ENCODE measurements around the gene FSCN2. TPM values are rescaled to one million over a fixed set of nuclear protein-coding genes. Genes with fewer than 3 reads are reported as not detected.

Gene FSCN2
- total RNA-seq, 2 donors from 2014 or later: 0.95 to 1.8 TPM

GRCh38 chr17:81539571-81539900 is 11.4 kb downstream of the FSCN2 start:
- peaks cover 9% of the 10 kb centered on the region for H3K27me3 Mint-ChIP-seq (ENCODE audit: low read depth)
- H3K9me3 Mint-ChIP-seq: no peaks in the 10 kb centered on the region
- DNase-seq: no peak
- no peak overlapping the region for H3K4me3 Mint-ChIP-seq
- no peaks in the 10 kb centered on the region for H3K4me1 Mint-ChIP-seq (ENCODE audit: low read depth)
- ATAC-seq (replicated peaks in 1 of 2): no peak
- H3K36me3 Mint-ChIP-seq (ENCODE audit: insufficient read depth in 2 of 2): peaks cover 1 to 2% of the 10 kb centered on the region in 2 donors
- H3K27ac Mint-ChIP-seq: no peak overlapping the region

- H3K4me1 Mint-ChIP-seq (ENCODE audit: low read depth): no peaks in the 10 kb centered on the region
- H3K4me3 Mint-ChIP-seq: no peak overlapping the region
- peaks cover 1 to 2% of the 10 kb centered on the region in 2 donors for H3K36me3 Mint-ChIP-seq (ENCODE audit: insufficient read depth in 2 of 2)
- H3K27ac Mint-ChIP-seq: no peak overlapping the region
- H3K27me3 Mint-ChIP-seq (ENCODE audit: low read depth): peaks cover 9% of the 10 kb centered on the region
- ATAC-seq (replicated peaks in 1 of 2): no peak
- no peak for DNase-seq
- no peaks in the 10 kb centered on the region for H3K9me3 Mint-ChIP-seq
Measured at GRCh38 chr17:81539961-81540675, 11.9 kb downstream of the FSCN2 start.

- Mint-ChIP-seq H3K36me3 (ENCODE audit: insufficient read depth in 2 of 2) (peaks cover 1 to 2% of the 10 kb centered on the region in 2 donors), H3K27me3 (ENCODE audit: low read depth) (peaks cover 6% of the 10 kb centered on the region), H3K27ac (no peak overlapping the region), H3K9me3 (no peaks in the 10 kb centered on the region), H3K4me1 (ENCODE audit: low read depth) (no peaks in the 10 kb centered on the region), H3K4me3 (no peak overlapping the region)
- DNase-seq (no peak), ATAC-seq (replicated peaks in 1 of 2) (no peak)
Measured at GRCh38 chr17:81540676-81541027, 12.5 kb downstream of the FSCN2 start.

GRCh38 chr17:81541123-81541522 is 12.9 kb downstream of the FSCN2 start:
- Mint-ChIP-seq H3K4me3 (no peak overlapping the region), H3K27ac (no peak overlapping the region), H3K36me3 (ENCODE audit: insufficient read depth in 2 of 2) (peaks cover 1 to 2% of the 10 kb centered on the region in 2 donors), H3K9me3 (no peaks in the 10 kb centered on the region), H3K27me3 (ENCODE audit: low read depth) (peaks cover 1% of the 10 kb centered on the region), H3K4me1 (ENCODE audit: low read depth) (no peaks in the 10 kb centered on the region)
- DNase-seq: no peak
- no peak for ATAC-seq (replicated peaks in 1 of 2)

GRCh38 chr17:81542431-81543338 is 14.5 kb downstream of the FSCN2 start:
- ATAC-seq (replicated peaks in 1 of 2): no peak
- peaks cover 1 to 6% of the 10 kb centered on the region in 2 donors for H3K36me3 Mint-ChIP-seq (ENCODE audit: insufficient read depth in 2 of 2)

GRCh38 chr17:81543339-81543675 is 15.1 kb downstream of the FSCN2 start:
- H3K9me3 Mint-ChIP-seq: no peaks in the 10 kb centered on the region
- peaks cover 0 to 6% of the 10 kb centered on the region in 2 donors for H3K36me3 Mint-ChIP-seq (ENCODE audit: insufficient read depth in 2 of 2)
- DNase-seq (no peak), ATAC-seq (replicated peaks in 1 of 2) (no peak)
- no peaks in the 10 kb centered on the region for H3K27me3 Mint-ChIP-seq (ENCODE audit: low read depth)
- H3K4me1 Mint-ChIP-seq (ENCODE audit: low read depth): no peaks in the 10 kb centered on the region
- no peak overlapping the region for H3K4me3 Mint-ChIP-seq
- H3K27ac Mint-ChIP-seq: no peak overlapping the region

More at GRCh38 chr17:81542431-81543338, 14.5 kb downstream of the FSCN2 start:
- Mint-ChIP-seq H3K27me3 (ENCODE audit: low read depth) (no peaks in the 10 kb centered on the region), H3K9me3 (no peaks in the 10 kb centered on the region), H3K27ac (no peak overlapping the region), H3K4me3 (no peak overlapping the region), H3K4me1 (ENCODE audit: low read depth) (no peaks in the 10 kb centered on the region)
- DNase-seq: no peak

- Mint-ChIP-seq H3K4me3 (no peak overlapping the region), H3K4me1 (ENCODE audit: low read depth) (no peaks in the 10 kb centered on the region)
- no peak for DNase-seq
Measured at GRCh38 chr17:81543756-81544155, 15.6 kb downstream of the FSCN2 start.

GRCh38 chr17:81544281-81544974 is 16.3 kb downstream of the FSCN2 start:
- Mint-ChIP-seq H3K4me1 (ENCODE audit: low read depth) (peaks cover 4% of the 10 kb centered on the region), H3K9me3 (no peaks in the 10 kb centered on the region), H3K27me3 (ENCODE audit: low read depth) (no peaks in the 10 kb centered on the region), H3K27ac (no peak overlapping the region), H3K4me3 (no peak overlapping the region), H3K36me3 (ENCODE audit: insufficient read depth in 2 of 2) (peaks cover 0 to 8% of the 10 kb centered on the region in 2 donors)
- no peak for ATAC-seq (replicated peaks in 1 of 2)
- no peak for DNase-seq

More at GRCh38 chr17:81543756-81544155, 15.6 kb downstream of the FSCN2 start:
- Mint-ChIP-seq H3K36me3 (ENCODE audit: insufficient read depth in 2 of 2) (peaks cover 0 to 6% of the 10 kb centered on the region in 2 donors), H3K27ac (no peak overlapping the region), H3K27me3 (ENCODE audit: low read depth) (no peaks in the 10 kb centered on the region), H3K9me3 (no peaks in the 10 kb centered on the region)
- no peak for ATAC-seq (replicated peaks in 1 of 2)

- H3K36me3 Mint-ChIP-seq (ENCODE audit: insufficient read depth in 2 of 2): peaks cover 0 to 12% of the 10 kb centered on the region in 2 donors
- H3K4me3 Mint-ChIP-seq: no peak overlapping the region
- H3K9me3 Mint-ChIP-seq: no peaks in the 10 kb centered on the region
- peaks cover 13% of the 10 kb centered on the region for H3K4me1 Mint-ChIP-seq (ENCODE audit: low read depth)
- DNase-seq (no peak), ATAC-seq (replicated peaks in 1 of 2) (no peak)
- H3K27ac Mint-ChIP-seq: no peak overlapping the region
- no peaks in the 10 kb centered on the region for H3K27me3 Mint-ChIP-seq (ENCODE audit: low read depth)
Measured at GRCh38 chr17:81545160-81545949, 17.2 kb downstream of the FSCN2 start.

GRCh38 chr17:81546906-81547613 is 18.9 kb downstream of the FSCN2 start:
- Mint-ChIP-seq H3K27ac (no peak overlapping the region), H3K4me3 (no peak overlapping the region), H3K27me3 (ENCODE audit: low read depth) (no peaks in the 10 kb centered on the region), H3K36me3 (ENCODE audit: insufficient read depth in 2 of 2) (peaks cover 0 to 12% of the 10 kb centered on the region in 2 donors), H3K4me1 (ENCODE audit: low read depth) (peaks cover 26% of the 10 kb centered on the region), H3K9me3 (no peaks in the 10 kb centered on the region)
- no peak for DNase-seq
- ATAC-seq (replicated peaks in 1 of 2): no peak

- no peak for DNase-seq
- Mint-ChIP-seq H3K4me1 (ENCODE audit: low read depth) (peaks cover 26% of the 10 kb centered on the region), H3K36me3 (ENCODE audit: insufficient read depth in 2 of 2) (peaks cover 0 to 10% of the 10 kb centered on the region in 2 donors), H3K27ac (no peak overlapping the region), H3K27me3 (ENCODE audit: low read depth) (no peaks in the 10 kb centered on the region), H3K9me3 (no peaks in the 10 kb centered on the region), H3K4me3 (no peak overlapping the region)
- ATAC-seq (replicated peaks in 1 of 2): no peak
Measured at GRCh38 chr17:81547614-81547982, 19.4 kb downstream of the FSCN2 start.

- Mint-ChIP-seq H3K36me3 (ENCODE audit: insufficient read depth in 2 of 2) (peaks cover 0 to 10% of the 10 kb centered on the region in 2 donors), H3K27ac (no peak overlapping the region)
- no peak for ATAC-seq (replicated peaks in 1 of 2)
Measured at GRCh38 chr17:81549031-81549557, 20.9 kb downstream of the FSCN2 start.

More at GRCh38 chr17:81549031-81549557, 20.9 kb downstream of the FSCN2 start:
- peaks cover 40% of the 10 kb centered on the region for H3K4me1 Mint-ChIP-seq (ENCODE audit: low read depth)
- no peak overlapping the region for H3K4me3 Mint-ChIP-seq
- H3K27me3 Mint-ChIP-seq (ENCODE audit: low read depth): no peaks in the 10 kb centered on the region
- no peak for DNase-seq
- H3K9me3 Mint-ChIP-seq: no peaks in the 10 kb centered on the region

All from activated T-cell treated with anti-CD3 and anti-CD28 coated beads, Interleukin-2, amount 50 U/mL, for 72 hours (primary cell).